ENCODE measurements around the gene GAD1. TPM values are rescaled to one million over a fixed set of nuclear protein-coding genes. Genes with fewer than 3 reads are reported as not detected.

GAD1 gene
- total and polyA plus RNA-seq, 4 experiments from 2014 or later = not detected

DNA sequence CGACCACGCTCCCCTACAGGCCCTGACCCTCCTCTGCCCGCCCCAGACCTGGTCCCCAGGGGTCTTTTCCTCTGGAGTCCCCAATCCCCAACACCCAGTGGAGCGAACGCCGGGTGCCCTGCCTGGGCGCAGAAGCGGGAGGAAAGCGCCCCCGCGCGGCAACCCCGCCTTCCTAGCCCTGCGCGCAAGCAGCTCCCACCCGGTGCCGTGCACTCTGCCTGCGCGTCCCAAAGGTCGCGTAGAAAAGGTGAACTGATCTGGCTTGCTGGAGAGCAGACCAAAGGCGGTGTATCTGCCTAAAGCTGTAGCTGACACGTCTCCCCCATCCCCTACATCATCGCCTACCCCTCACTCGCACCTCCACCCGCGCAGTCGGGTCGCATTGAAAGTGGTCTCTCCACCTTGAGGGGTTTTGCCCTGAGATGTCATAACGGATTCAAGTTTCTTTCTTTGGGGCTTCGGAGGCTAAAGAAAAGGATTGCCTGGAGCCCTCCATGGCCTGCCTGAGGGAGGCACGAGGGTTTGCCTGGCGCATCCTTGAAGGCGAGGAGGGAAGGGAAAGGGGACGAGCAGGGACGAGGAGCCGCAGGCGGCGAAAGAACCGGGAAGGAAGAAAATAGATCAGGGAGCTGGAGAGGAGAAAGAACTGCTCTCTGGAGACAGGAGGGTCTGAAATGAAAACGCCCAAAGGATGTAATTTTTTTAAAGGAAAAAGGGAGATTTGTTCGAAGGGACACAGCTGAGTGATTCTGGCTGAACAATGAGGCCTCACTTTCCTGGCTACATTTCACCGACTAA is 5.8 kb downstream of the GAD1 start:
- intact Hi-C loops (cut with micrococcal nuclease) = loop anchor here (10.0 kb wide), 1 partner anchor 1262 kb away; the partner anchor contains the start of gene DLX1
- CTCF ChIA-PET (ENCODE audit: partially characterized antibody) = interaction anchor here (1.4 to 2.0 kb wide), 4 partner anchors 9 to 412 kb away, joined by 3 to 17 read pairs (median 5); partner anchors contain the start of gene GORASP2
- peak overlapping the region; percentile 67 to 94 (median 77) for H3K4me3 Mint-ChIP-seq

GRCh38 chr2:170823088-170823897 is 6.6 kb downstream of the GAD1 start:
- Mint-ChIP-seq H3K27ac (no peak overlapping the region), H3K9me3 (peaks cover 0 to 14% (median 1%) of the 10 kb centered on the region in 8 donors), H3K4me1 (peaks cover 27 to 53% (median 37%) of the 10 kb centered on the region in 4 donors), H3K36me3 (peaks cover 0 to 5% of the 10 kb centered on the region in 2 donors), H3K4me3 (peak overlapping the region; percentile 10 to 94 (median 77)), H3K27me3 (peaks cover 57 to 72% of the 10 kb centered on the region in 2 donors)
- Histone ChIP-seq H3K4me1 (ENCODE audit: insufficient read depth, low read length) (peaks cover 46% of the 10 kb centered on the region), H3K36me3 (ENCODE audit: insufficient read depth, low read length) (no peaks in the 10 kb centered on the region), H3K9me3 (ENCODE audit: control insufficient read depth in 1 of 2, low read length in 2 of 2) (no peaks in the 10 kb centered on the region), H3K27ac (ENCODE audit: low read depth, low read length) (no peak overlapping the region), H3K27me3 (ENCODE audit: insufficient read depth, low read length) (peaks cover 47% of the 10 kb centered on the region), H3K4me3 (ENCODE audit: low read length in 2 of 2) (no peak overlapping the region)
- POLR2A ChIA-PET (ENCODE audit: partially characterized antibody) = interaction anchor here (0.8 kb wide), 1 partner anchor 50 kb away, joined by 3 read pairs; no protein-coding TSS in a partner anchor
- intact Hi-C loops (cut with micrococcal nuclease) = loop anchor here (10.0 kb wide), 1 partner anchor 1262 kb away; the partner anchor contains the start of gene DLX1
- CTCF ChIA-PET (ENCODE audit: partially characterized antibody) = interaction anchor here (1.4 kb wide), 1 partner anchor 8 kb away, joined by 3 read pairs; no protein-coding TSS in a partner anchor
- no peak for DNase-seq

More for the DNA sequence above, 5.8 kb downstream of the GAD1 start:
- no peak for DNase-seq
- peaks cover 33 to 61% (median 43%) of the 10 kb centered on the region in 4 donors for H3K4me1 Mint-ChIP-seq
- H3K9me3 Mint-ChIP-seq = peaks cover 0 to 14% (median 1%) of the 10 kb centered on the region in 8 donors
- Histone ChIP-seq H3K27me3 (ENCODE audit: insufficient read depth, low read length) (peaks cover 54% of the 10 kb centered on the region), H3K36me3 (ENCODE audit: insufficient read depth, low read length) (no peaks in the 10 kb centered on the region), H3K4me3 (ENCODE audit: low read length in 2 of 2) (peak overlapping the region in 1 of 2 donors; percentile 51), H3K4me1 (ENCODE audit: insufficient read depth, low read length) (peaks cover 53% of the 10 kb centered on the region), H3K9me3 (ENCODE audit: control insufficient read depth in 1 of 2, low read length in 2 of 2) (no peaks in the 10 kb centered on the region), H3K27ac (ENCODE audit: low read depth, low read length) (no peak overlapping the region)
- POLR2A ChIA-PET (ENCODE audit: partially characterized antibody) = interaction anchor here (0.8 kb wide), 1 partner anchor 51 kb away, joined by 3 read pairs; no protein-coding TSS in a partner anchor
- H3K36me3 Mint-ChIP-seq = peaks cover 0 to 5% of the 10 kb centered on the region in 2 donors
- peak overlapping the region in 2 of 7 donors; percentile 56 to 68 for H3K27ac Mint-ChIP-seq
- H3K27me3 Mint-ChIP-seq = peaks cover 60 to 77% of the 10 kb centered on the region in 2 donors

GRCh38 chr2:170823898-170824215 is 7.2 kb downstream of the GAD1 start:
- CTCF ChIA-PET (ENCODE audit: partially characterized antibody) = interaction anchor here (2.4 kb wide), 1 partner anchor 49 kb away, joined by 6 read pairs; no protein-coding TSS in a partner anchor
- H3K4me3 ChIP-seq (ENCODE audit: low read length in 2 of 2) = no peak overlapping the region
- H3K27me3 Mint-ChIP-seq = peaks cover 54 to 66% of the 10 kb centered on the region in 2 donors
- peaks cover 42% of the 10 kb centered on the region for H3K27me3 ChIP-seq (ENCODE audit: insufficient read depth, low read length)
- H3K27ac ChIP-seq (ENCODE audit: low read depth, low read length) = no peak overlapping the region
- no peaks in the 10 kb centered on the region for H3K9me3 ChIP-seq (ENCODE audit: control insufficient read depth in 1 of 2, low read length in 2 of 2)
- H3K9me3 Mint-ChIP-seq = peaks cover 0 to 16% (median 1%) of the 10 kb centered on the region in 8 donors
- POLR2A ChIA-PET (ENCODE audit: partially characterized antibody) = no interaction called here
- H3K4me1 Mint-ChIP-seq = peaks cover 22 to 48% (median 31%) of the 10 kb centered on the region in 4 donors
- H3K4me1 ChIP-seq (ENCODE audit: insufficient read depth, low read length) = peaks cover 40% of the 10 kb centered on the region
- no peaks in the 10 kb centered on the region for H3K36me3 ChIP-seq (ENCODE audit: insufficient read depth, low read length)
- DNase-seq = no peak
- peaks cover 0 to 5% of the 10 kb centered on the region in 2 donors for H3K36me3 Mint-ChIP-seq
- peak overlapping the region in 5 of 8 donors; percentile 10 to 76 (median 48) for H3K4me3 Mint-ChIP-seq
- H3K27ac Mint-ChIP-seq = no peak overlapping the region
- intact Hi-C loops (cut with micrococcal nuclease) = loop anchor here (10.0 kb wide), 1 partner anchor 1261 kb away; the partner anchor contains the start of gene DLX1

DNA sequence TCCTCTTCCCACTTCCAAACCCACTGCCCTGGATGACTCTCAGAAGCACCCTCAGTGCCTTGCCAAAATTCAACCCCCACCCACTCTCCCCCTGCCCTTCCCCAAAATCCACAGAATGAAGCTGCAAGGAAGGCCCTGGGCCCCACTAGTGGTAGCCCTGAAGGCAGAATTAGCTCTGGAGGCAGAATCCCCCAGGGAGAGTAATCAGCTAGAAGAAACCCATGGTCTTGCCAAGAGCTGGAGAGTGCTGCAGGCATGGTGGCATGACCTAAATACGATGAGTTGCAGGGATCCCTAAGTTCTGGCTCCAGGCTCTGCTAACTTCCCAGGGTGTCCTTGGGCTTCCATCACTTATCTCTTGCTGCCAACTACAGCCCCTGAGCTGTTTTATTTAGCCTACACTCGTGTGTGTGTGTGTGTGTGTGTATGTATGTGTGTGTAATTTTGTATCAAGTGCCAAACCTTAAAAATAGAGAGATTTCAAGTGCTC is 7.9 kb downstream of the GAD1 start:
- Histone ChIP-seq H3K4me1 (ENCODE audit: insufficient read depth, low read length) (peaks cover 35% of the 10 kb centered on the region), H3K4me3 (ENCODE audit: low read length in 2 of 2) (no peak overlapping the region), H3K27me3 (ENCODE audit: insufficient read depth, low read length) (peaks cover 34% of the 10 kb centered on the region), H3K27ac (ENCODE audit: low read depth, low read length) (no peak overlapping the region), H3K9me3 (ENCODE audit: control insufficient read depth in 1 of 2, low read length in 2 of 2) (no peaks in the 10 kb centered on the region), H3K36me3 (ENCODE audit: insufficient read depth, low read length) (no peaks in the 10 kb centered on the region)
- ChIA-PET POLR2A (ENCODE audit: partially characterized antibody) (no interaction called here), CTCF (ENCODE audit: partially characterized antibody) (interaction anchor here (0.6 to 3.9 kb wide), 4 partner anchors 10 to 416 kb away, joined by 3 to 31 read pairs (median 4); partner anchors contain the start of gene GAD1)
- H3K27ac Mint-ChIP-seq = peak overlapping the region in 1 of 7 donors; percentile 12
- H3K4me3 Mint-ChIP-seq = peak overlapping the region in 3 of 8 donors; percentile 20 to 64 (median 54)
- peaks cover 0 to 5% of the 10 kb centered on the region in 2 donors for H3K36me3 Mint-ChIP-seq
- no peak for DNase-seq
- intact Hi-C loops (cut with micrococcal nuclease) = loop anchor here (10.0 kb wide), 1 partner anchor 1260 kb away; the partner anchor contains the start of gene DLX1
- peaks cover 0 to 13% (median 1%) of the 10 kb centered on the region in 8 donors for H3K9me3 Mint-ChIP-seq
- peaks cover 53 to 64% of the 10 kb centered on the region in 2 donors for H3K27me3 Mint-ChIP-seq
- peaks cover 20 to 41% (median 27%) of the 10 kb centered on the region in 4 donors for H3K4me1 Mint-ChIP-seq

- Histone ChIP-seq H3K4me3 (ENCODE audit: low read length in 2 of 2) (no peak overlapping the region), H3K4me1 (ENCODE audit: insufficient read depth, low read length) (peaks cover 1% of the 10 kb centered on the region), H3K27me3 (ENCODE audit: insufficient read depth, low read length) (peaks cover 8% of the 10 kb centered on the region), H3K9me3 (ENCODE audit: control insufficient read depth in 1 of 2, low read length in 2 of 2) (no peaks in the 10 kb centered on the region), H3K27ac (ENCODE audit: low read depth, low read length) (no peak overlapping the region), H3K36me3 (ENCODE audit: insufficient read depth, low read length) (no peaks in the 10 kb centered on the region)
- no peaks in the 10 kb centered on the region for H3K36me3 Mint-ChIP-seq
- CTCF ChIA-PET (ENCODE audit: partially characterized antibody) = interaction anchor here (3.9 kb wide), 1 partner anchor 14 kb away, joined by 31 read pairs; the partner anchor contains the start of gene GAD1
- no peak overlapping the region for H3K4me3 Mint-ChIP-seq
- intact Hi-C loops (cut with micrococcal nuclease) = loop anchor here (10.0 kb wide), 1 partner anchor 1257 kb away; the partner anchor contains the start of gene DLX1
- no peak for DNase-seq
- H3K9me3 Mint-ChIP-seq = peaks cover 0 to 11% (median 0%) of the 10 kb centered on the region in 8 donors
- peaks cover 0 to 8% (median 4%) of the 10 kb centered on the region in 4 donors for H3K4me1 Mint-ChIP-seq
- no peak overlapping the region for H3K27ac Mint-ChIP-seq
- POLR2A ChIA-PET (ENCODE audit: partially characterized antibody) = no interaction called here
- H3K27me3 Mint-ChIP-seq = peaks cover 37 to 59% of the 10 kb centered on the region in 2 donors
These were observed 11.3 kb downstream of the GAD1 start for GRCh38 chr2:170827841-170828532.

- Histone ChIP-seq H3K27me3 (ENCODE audit: insufficient read depth, low read length) (peaks cover 8% of the 10 kb centered on the region), H3K4me3 (ENCODE audit: low read length in 2 of 2) (no peak overlapping the region), H3K36me3 (ENCODE audit: insufficient read depth, low read length) (no peaks in the 10 kb centered on the region), H3K9me3 (ENCODE audit: control insufficient read depth in 1 of 2, low read length in 2 of 2) (no peaks in the 10 kb centered on the region), H3K4me1 (ENCODE audit: insufficient read depth, low read length) (no peaks in the 10 kb centered on the region), H3K27ac (ENCODE audit: low read depth, low read length) (no peak overlapping the region)
- peaks cover 0 to 11% (median 0%) of the 10 kb centered on the region in 8 donors for H3K9me3 Mint-ChIP-seq
- CTCF ChIA-PET (ENCODE audit: partially characterized antibody) = no interaction called here
- POLR2A ChIA-PET (ENCODE audit: partially characterized antibody) = no interaction called here
- peaks cover 0 to 8% (median 3%) of the 10 kb centered on the region in 4 donors for H3K4me1 Mint-ChIP-seq
- H3K27ac Mint-ChIP-seq = no peak overlapping the region
- no peak for DNase-seq
- H3K27me3 Mint-ChIP-seq = peaks cover 37 to 61% of the 10 kb centered on the region in 2 donors
- H3K36me3 Mint-ChIP-seq = no peaks in the 10 kb centered on the region
- H3K4me3 Mint-ChIP-seq = no peak overlapping the region
- intact Hi-C loops (cut with micrococcal nuclease) = loop anchor here (10.0 kb wide), 1 partner anchor 1256 kb away; the partner anchor contains the start of gene DLX1
These were observed 11.8 kb downstream of the GAD1 start for GRCh38 chr2:170828533-170828916.

Measured in CD4-positive, alpha-beta memory T cell (primary cell).